COLO668 (cell line): ENCODE data around the gene HSD17B12.

Experiments used
- DNase-seq: peaks from one replicate; lab custom pipeline; 2025; ENCODE audit not compliant: unreplicated experiment; lab: John Stamatoyannopoulos, UW

Gene HSD17B12

DNA sequence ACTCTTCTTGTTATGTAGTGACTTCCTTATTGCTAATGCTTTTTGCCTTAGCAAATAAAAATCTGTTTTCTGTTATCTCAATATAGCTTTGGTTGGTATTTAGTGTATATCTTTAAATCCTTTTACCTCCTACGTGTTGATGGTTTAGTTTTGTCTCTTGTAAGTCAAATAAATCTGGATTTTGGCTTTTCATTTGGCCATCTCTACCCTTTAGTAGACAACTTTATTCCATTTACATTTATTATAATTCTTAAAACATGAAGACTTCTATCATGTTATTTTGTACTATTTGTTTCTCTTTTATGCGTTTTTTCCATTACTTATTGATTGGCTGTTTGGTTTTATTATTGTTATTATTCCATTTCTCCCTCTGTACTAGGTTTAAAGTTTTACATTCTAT, 180.6 kb downstream of the HSD17B12 start:
- DNase-seq = no peak

DNA sequence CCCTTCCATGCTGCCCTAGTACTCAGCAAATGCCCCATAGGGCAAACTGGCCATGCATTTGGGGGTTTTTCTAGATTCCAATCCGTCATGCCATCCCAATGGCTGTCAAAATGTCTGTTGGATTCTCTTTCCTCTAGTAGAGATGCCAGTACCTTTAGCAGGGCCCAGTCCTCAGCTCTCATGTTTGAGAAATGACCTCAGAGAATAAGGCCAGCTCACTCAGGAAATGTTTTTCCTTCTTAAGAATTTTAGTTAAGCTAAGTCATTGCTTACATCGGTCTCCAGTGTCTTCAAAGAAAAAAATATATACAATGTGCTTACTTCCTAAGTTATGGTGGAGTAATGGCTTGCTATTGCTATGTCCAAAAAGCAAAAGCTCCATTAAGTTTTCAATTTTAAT, 186.0 kb downstream of the HSD17B12 start:
- no peak for DNase-seq

DNA sequence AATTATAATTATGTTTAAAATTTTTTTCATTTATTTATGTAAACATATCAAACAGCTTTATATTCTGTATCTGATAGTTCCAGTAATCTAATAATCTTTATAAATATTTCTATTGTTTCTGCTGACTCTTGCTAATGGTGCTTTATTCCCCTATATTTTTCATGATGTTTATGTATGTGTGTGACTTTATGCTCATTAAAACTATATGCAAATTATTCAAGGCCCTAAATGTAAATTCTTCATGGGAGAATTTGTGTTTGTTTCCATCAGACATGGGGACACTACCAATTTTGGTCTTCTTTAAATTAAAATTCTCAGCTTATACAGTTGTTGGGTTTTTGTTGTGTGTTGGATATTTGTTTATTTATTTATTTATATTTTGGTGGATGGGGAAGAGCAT, 186.4 kb downstream of the HSD17B12 start:
- no peak for DNase-seq

DNA sequence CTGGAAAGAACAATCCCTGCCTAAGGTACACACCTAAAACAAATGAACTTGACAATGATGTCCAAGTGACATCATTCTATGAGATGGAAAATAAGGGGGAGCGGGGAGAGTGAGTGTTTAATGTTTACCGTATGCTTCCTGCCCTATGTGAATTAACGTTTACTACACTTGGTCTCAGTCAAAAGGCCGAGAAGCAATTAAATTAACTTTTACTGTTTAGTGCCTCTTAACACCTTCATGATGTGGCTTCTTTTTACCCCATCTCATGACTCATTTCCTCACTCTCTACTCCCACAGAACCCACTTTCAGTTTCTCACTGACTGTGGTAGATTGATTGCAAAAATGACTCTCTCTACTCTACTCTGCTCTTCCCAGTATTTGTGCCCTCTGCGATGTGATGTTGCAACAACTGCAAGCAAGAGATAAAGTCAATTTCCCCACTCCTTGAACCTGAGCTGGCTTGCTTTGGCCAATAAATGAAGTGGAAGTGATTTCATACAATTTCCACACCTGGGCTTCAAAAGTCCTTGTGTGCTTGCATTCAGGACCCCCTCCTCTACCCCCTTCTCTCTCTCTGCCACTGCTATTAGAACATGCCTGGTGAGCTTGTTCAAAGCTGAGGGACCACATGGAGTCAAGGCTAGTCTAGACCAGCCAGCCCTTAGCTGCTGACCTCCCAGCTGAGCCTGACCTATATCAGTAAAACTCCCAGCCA, 188.5 kb downstream of the HSD17B12 start:
- no peak for DNase-seq

DNA sequence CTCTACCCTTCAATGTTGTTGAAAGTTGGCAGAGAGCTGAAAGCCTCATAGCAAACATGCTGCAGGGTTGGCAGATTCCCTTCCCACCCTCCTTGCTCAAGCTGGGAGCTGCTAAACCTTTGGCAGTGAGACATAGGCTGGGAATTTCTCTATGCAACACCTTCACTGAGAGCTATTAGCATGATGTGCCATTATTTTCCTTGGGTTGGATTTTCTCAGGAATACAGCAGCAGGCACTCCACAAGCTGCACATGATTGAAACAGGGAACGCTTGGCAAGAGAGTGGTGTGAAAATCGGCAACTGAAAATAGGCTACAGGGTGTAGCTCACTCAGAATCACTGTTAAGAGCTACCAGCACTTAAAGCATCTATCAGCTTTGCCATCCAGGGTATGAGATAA, 190.5 kb downstream of the HSD17B12 start:
- no peak for DNase-seq

DNA sequence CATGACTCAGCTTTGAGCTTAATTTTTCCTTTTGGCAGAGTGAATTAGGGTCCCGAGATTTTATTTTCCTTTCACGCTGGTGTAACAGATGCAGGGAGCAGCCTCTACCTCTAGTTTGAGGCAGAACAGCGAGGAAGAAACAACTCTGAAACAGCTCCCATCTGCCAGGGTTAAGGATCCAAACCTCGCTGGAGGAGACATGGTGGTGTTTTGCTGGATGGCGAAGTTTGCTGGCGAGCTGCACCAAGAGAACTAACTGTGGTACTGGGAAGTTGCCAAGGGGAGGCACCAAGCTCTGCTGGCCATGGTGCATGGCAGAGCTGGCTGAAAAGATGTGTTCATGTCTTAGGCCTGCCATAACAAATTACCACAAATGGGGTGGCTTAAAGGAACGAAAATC, 192.5 kb downstream of the HSD17B12 start:
- no peak for DNase-seq

DNA sequence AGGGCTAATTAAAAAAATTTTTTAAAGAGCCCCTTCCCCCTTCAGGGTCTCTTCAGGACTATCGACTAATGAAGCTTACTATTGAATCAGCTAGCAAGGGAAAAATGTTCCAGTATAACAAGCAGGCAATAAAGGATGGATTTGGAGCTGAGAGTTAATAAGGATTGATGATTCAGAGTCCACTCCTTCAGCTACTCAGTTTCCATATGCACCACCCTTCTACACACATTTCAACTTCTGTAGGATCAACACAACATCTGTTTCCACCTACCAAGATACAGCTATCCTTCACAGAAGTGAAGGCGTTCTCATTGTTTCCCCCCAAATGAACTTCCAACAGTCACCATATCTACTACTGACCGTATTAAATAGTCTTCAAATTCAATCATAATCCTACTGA, 193.5 kb downstream of the HSD17B12 start:
- DNase-seq = no peak

DNA sequence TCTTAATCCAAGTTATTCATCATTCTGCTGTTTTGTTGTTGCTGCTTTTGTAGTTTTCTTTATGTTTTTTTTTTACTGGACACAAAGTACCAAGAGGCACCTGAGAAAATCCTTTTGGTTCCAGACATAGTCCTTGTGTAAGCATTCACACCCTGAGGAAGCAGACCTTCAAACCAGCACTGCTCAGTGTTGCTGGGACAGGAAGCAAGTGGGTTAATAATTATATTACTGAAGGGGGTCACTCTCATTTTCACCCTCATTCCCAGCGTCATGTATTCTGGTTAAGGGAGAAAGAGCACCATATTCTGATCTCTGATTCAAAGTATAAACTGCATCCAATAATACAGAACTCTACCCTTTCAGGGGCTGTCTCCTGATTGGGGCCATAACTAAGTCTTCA, 194.2 kb downstream of the HSD17B12 start:
- DNase-seq = no peak

DNA sequence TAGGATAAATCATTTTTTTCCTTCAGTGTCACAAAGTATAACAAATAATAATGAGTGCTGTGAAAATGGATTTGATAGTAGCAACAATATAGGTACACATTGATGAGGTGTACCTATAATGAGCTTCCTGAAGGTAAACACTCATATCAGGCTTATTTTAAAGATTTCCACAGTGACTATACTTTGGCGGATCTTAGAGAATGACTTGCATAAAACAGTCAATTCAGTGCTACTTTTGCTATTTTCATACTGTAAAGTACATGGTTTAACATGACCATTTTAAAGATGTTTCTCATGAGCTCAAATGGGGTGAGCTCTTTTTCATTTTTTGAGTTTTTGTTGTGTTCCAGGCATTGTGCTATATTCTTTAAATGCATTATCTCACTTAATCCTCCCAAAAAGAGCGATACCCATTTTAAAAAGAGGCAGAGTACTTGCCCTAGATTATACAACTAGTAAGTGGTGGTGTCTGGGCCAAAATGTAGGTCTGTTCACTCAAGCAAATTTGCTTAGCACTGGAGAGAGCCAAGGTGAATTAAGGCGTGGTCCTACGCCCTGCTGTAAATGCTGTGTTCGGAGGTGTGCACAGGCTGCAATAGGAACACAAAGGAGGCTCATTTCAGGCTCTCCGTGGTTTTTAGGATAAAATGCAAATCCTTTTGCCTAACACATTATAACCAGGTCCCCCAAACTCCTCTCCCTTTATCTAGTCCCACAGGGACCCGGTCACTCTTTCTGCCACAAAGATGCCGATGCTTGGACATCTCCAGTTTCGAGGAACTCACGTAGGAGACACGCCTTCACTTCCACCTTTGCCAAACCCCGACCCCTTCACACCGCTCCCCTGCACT, 199.5 kb downstream of the HSD17B12 start:
- DNase-seq = no peak

DNA sequence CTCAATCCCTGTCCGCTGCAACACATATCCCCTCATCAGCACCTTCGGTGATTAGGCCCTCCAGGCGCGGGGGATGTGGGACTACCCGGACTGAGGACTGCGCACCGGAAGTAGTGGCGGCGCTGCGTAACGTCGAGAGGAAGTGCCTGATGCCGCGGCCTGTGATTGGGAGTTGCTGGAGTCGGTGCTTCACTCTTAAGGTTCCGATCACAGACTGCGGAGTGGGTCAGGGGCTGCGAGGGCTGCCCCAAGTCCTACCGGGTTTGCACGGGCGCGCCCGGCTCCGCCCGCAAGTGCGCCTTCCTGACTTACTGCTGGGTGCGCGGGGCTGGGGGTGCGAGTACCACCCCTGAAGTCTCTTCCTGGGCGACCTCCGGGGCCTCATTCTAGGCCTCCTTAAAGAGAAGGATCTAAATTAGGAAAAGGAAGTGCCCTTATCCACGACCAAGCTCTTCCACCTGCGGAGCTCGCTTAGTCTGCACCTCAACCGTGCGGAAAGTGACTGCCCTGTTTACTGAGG, 200.2 kb downstream of the HSD17B12 start, which contains the start of gene ALKBH3:
TSS of gene ALKBH3 (plus strand) at position 192 of the 520 bp plus-strand sequence. CDS start 1,822 bp downstream, outside the sequence.
- peak; percentile 96 for DNase-seq

DNA sequence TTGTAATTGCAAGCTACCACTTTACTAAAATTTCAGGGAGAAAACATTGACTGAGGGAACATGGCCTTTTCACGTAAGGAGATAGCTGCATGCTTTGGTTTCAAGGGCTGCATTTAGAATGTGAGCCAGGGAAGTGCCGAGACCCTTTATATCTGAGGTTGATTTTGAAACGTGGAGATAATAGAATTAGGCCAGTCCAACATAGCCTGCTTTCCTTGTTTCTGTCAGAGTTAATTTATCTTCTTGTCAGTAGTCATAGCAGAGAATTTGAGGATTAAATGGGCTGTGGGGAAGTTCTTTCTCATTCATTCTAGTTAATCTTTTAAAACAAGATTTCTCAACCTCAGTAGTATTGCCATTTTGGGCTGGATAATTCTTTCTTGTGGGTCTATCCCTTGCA, 212.3 kb downstream of the HSD17B12 start:
- no peak for DNase-seq

DNA sequence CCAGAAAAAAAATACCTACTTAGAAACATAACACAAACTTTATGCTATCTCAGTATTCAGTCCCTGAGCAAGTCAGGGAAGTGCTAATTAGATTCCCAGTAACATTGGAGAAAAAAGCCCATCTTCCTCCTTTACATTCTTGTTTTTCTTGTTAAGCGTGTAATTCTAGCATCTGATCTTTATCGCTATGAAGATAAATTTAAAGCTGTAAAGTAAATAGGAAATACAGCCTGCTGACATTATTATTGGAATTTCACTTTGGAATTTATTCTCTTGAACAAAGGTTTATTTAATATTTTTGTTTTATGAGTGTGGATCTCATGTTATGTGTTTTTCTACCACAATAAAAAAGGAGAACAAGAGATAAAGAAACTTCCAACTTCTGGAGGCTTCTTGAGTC, 214.0 kb downstream of the HSD17B12 start:
- no peak for DNase-seq

DNA sequence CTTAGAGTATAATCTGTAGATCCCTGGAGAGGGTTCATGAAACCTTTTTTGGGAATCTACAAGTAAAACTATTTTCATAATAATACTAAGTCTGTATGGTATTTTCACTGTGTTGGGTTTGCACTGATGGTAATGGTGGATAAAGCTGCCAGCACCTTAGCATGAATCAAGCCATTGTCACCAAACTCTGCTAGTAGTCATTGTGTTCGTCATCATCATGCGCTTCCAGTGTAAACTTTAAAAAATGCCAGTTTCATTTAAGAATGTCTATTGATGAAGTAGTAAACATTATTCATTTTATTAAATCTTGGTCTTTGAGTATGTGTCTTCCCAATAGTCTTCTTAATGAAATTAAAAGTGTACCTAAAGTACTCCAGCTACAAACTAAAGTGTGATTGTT, 215.1 kb downstream of the HSD17B12 start:
- no peak for DNase-seq

DNA sequence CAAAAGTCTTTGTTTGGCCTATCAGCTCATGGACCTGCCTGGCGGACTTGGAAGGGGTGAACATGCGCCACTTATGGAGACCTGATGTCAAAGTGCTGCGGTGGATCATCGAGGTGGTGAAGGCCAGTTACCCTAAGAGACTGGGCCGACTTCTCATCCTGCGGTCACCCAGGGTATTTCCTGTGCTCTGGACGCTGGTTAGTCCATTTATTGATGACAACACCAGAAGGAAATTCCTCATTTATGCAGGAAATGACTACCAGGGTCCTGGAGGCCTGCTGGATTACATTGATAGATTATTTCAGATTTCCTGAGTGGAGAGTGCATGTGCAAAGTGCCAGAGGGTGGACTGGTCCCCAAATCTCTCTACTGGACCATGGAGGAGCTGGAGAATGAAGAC, 218.0 kb downstream of the HSD17B12 start:
- no peak for DNase-seq

DNA sequence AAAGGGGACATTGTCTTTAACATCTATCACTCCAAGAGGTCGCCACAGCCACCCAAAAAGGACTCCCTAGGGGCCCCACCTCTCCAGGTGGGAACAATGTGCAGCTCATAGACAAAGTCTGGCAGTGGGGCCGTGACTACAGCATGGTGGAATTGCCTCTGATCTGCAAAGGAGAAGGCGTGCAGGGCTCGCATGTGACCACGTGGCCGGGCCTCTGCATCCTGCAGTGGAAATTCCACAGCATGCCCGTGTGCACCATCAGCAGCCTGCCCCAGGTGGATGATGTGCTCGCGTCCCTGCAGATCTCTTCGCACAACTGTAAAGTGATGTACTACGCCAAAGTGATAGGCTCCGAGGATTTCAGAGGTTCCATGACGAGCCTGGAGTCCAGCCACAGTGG, 218.6 kb downstream of the HSD17B12 start:
- DNase-seq = no peak

DNA sequence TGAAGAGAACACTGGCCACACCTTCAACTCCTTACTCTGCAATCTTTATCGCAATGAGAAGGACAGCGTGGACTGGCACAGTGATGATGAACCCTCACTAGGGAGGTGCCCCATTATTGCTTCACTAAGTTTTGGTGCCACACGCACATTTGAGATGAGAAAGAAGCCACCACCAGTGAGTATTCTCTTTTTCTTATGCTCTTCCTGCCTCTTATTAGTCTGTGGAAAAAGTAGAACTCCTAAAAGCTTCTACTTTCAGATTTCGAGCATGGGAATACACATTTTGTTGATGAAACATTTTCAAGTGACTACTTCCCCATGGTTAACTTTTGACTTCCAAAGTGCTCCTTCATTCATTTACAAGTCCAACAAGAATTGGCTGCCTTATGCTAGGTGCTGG, 221.0 kb downstream of the HSD17B12 start:
- DNase-seq = no peak

DNA sequence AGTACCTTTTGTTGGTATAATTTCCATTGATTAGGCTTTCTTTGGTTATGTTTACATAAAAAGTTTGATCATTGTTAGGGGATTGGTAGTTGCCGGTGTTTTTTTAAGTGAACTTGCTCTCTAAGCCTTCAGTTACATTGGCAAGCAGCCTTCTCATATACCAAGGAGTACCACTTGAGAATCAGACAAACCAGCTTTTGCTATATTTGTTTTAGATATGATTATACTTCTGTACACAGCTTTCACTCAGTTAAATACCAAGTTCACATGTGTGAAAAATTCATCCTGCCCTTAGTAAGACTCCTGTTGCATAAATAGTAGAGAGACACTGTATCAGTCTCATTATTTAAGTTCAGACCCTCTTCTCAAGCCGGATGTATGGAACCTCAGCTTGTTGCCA, 222.5 kb downstream of the HSD17B12 start:
- DNase-seq = no peak

DNA sequence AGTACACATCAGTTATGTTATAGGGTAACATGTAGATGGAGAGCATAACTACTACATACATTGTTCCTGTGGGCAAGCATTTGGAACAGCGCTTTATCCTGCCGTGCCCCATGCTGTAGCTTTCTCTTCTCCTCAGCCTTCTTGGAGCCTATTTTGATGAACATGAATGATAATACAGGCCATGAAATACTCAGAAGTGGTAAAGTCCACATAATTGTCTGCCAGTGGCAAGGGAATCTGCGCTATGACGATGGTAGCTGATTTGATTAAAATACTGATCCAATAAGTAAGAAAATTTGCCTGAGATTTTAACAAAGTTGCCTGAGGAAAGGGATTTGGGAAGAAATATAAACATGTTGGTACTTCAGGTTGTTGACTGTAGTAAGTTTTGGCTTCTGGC, 223.4 kb downstream of the HSD17B12 start:
- DNase-seq = no peak

DNA sequence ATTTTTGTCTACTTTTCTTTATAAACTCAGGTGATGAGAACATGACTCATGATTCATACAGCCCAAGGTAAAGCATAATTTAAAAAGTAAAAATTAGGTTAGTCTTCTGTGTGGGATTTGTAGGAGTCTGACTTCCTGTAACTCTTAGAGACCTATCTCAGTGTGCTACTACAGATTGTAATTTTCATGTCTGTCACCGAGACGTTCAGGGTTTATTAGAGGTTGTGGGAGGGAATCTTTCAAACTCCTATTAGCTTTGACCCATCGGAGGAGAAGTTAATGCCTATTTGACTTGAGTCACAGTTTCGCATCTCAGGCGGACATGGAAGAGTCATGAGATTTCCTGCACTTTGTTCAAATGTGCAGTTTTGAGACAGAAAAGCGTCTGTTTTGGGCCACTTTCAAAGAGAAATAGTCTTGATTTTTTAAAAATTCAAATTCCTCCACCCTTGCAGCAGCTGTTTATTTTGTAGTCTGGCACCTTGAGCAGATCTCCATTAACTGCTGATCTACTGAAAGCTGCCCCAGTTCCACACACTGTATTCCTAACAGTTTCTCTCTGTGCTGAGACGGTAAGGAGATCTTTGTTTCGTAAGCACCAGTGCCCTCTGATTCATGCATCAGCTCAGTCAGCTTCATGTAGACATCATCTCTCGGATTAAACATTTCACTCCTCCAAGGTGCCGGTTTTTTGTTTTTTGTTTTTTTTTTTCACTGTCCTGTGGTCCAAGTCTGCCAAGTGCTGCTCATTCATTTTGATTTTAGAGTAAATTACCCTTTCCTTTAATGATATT, 224.4 kb downstream of the HSD17B12 start:
- no peak for DNase-seq

DNA sequence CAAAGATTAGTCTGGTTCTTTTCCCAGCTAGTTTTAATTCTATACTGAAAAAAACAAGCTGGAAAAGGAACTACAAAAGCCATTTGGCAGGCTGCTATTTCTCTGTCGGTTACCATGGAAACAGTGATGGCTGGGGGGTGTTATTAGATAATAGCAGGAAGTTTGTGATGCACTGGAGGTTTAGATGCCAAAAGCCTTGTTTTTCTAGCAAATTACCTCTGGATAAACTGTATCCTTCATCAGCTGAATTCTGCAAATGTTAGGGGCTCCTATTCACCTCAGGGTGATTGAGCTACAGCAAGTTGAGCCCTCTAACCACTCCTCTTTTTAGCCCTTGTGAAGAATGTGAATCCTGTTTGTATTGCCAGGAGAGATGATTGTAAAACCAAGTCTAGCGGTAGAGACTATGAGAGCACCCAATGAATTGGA, 225.3 kb downstream of the HSD17B12 start:
- DNase-seq = no peak
